HG02943 (cell line): ENCODE results near the gene SATB1.
"Not testable (repeated sequence)": the region's sequence is repeated elsewhere in the genome, so short reads cannot be mapped to it uniquely, and the experiment has no call there.

Experiments
- ATAC-seq: cut with Tn5 transposase; IDR thresholded peaks from one replicate; pipeline ENCODE4 v1.9.1; 2021; ENCODE audit warnings: mild to moderate bottlenecking, low read depth, moderate library complexity; ENCODE audit not compliant: unreplicated experiment

The SATB1 gene

GRCh38 chr3:18424729-18425640 lies at the start of gene SATB1:
Gene SATB1 (minus strand): TSS chr3:18425339. CDS start chr3:18420967, 4,372 bp downstream.
- ATAC-seq: peak; percentile 50

GRCh38 chr3:18474202-18474601 lies 49.1 kb upstream of the SATB1 start:
- ATAC-seq: no peak

GRCh38 chr3:18469775-18470174 lies 44.6 kb upstream of the SATB1 start:
- no peak for ATAC-seq

GRCh38 chr3:18466136-18466535 lies 41.0 kb upstream of the SATB1 start:
- ATAC-seq: no peak

- no peak for ATAC-seq
These were observed 29.6 kb upstream of the SATB1 start for GRCh38 chr3:18454766-18455165.

GRCh38 chr3:18449618-18450017 lies 24.5 kb upstream of the SATB1 start:
- ATAC-seq: not testable (repeated sequence)

GRCh38 chr3:18447720-18448119 lies 22.6 kb upstream of the SATB1 start:
- no peak for ATAC-seq

GRCh38 chr3:18446149-18446825 lies 21.1 kb upstream of the SATB1 start:
- ATAC-seq: no peak

GRCh38 chr3:18445401-18446148 lies 20.4 kb upstream of the SATB1 start:
- peak; percentile 13 for ATAC-seq

- peak; percentile 88 for ATAC-seq
These were observed 19.7 kb upstream of the SATB1 start for GRCh38 chr3:18444595-18445400.

- no peak for ATAC-seq
These were observed 18.8 kb upstream of the SATB1 start for GRCh38 chr3:18443665-18444594.

- no peak for ATAC-seq
These were observed 17.9 kb upstream of the SATB1 start for GRCh38 chr3:18442756-18443664.

- ATAC-seq: no peak
These were observed 16.4 kb upstream of the SATB1 start for GRCh38 chr3:18441551-18441950.

- no peak for ATAC-seq
These were observed 15.1 kb upstream of the SATB1 start for GRCh38 chr3:18440066-18440722.

- no peak for ATAC-seq
These were observed 14.1 kb upstream of the SATB1 start for GRCh38 chr3:18439281-18439680.

- ATAC-seq: no peak
These were observed 13.4 kb upstream of the SATB1 start for GRCh38 chr3:18438586-18438985.

- no peak for ATAC-seq
These were observed 11.1 kb upstream of the SATB1 start for GRCh38 chr3:18436213-18436612.

- ATAC-seq: no peak
These were observed 9.6 kb upstream of the SATB1 start for GRCh38 chr3:18434711-18435110.
